GM18507 (cell line): ENCODE results near the gene HUNK.

ENCODE experiments used
- DNase-seq: peaks from one replicate; pipeline ENCODE4 v3.0.0; 2011; ENCODE audit warnings: low read depth; ENCODE audit not compliant: insufficient read length; ENCODE audit errors: extremely low spot score
- FAIRE-seq: peaks from 2 replicates; lab custom pipeline; 2011; peaks lifted over from hg19 to GRCh38; lab: Jason Lieb, UNC

Gene HUNK

GRCh38 chr21:31986035-31986856, 113.4 kb downstream of the HUNK start:
- FAIRE-seq (no peak), DNase-seq (no peak)

- DNase-seq (no peak), FAIRE-seq (no peak)
Observed at GRCh38 chr21:31987696-31988095, 114.9 kb downstream of the HUNK start.

- DNase-seq (no peak), FAIRE-seq (no peak)
Observed at GRCh38 chr21:31988492-31989290, 115.9 kb downstream of the HUNK start.

GRCh38 chr21:31991356-31992331, 118.8 kb downstream of the HUNK start:
- FAIRE-seq (no peak), DNase-seq (no peak)

- DNase-seq (no peak), FAIRE-seq (no peak)
Observed at GRCh38 chr21:31992391-31992790, 119.6 kb downstream of the HUNK start.

- no peak for FAIRE-seq
- DNase-seq: no peak
Observed at GRCh38 chr21:31993826-31994825, 121.3 kb downstream of the HUNK start.

- DNase-seq: no peak
- no peak for FAIRE-seq
Observed at GRCh38 chr21:31997191-31997590, 124.4 kb downstream of the HUNK start.

- no peak for FAIRE-seq
- no peak for DNase-seq
Observed at GRCh38 chr21:31999810-32000468, 127.1 kb downstream of the HUNK start.

GRCh38 chr21:32001390-32001789, 128.6 kb downstream of the HUNK start:
- FAIRE-seq (no peak), DNase-seq (no peak)

- no peak for FAIRE-seq
Observed at GRCh38 chr21:32003411-32003810, 130.6 kb downstream of the HUNK start.

GRCh38 chr21:32004291-32004690, 131.5 kb downstream of the HUNK start:
- FAIRE-seq (no peak), DNase-seq (no peak)

More at GRCh38 chr21:32003411-32003810, 130.6 kb downstream of the HUNK start:
- DNase-seq: no peak

- FAIRE-seq: no peak
- DNase-seq: no peak
Observed at GRCh38 chr21:32007456-32007855, 134.6 kb downstream of the HUNK start.

GRCh38 chr21:32008714-32009113, 135.9 kb downstream of the HUNK start:
- DNase-seq (no peak), FAIRE-seq (no peak)

GRCh38 chr21:32009263-32009662, 136.4 kb downstream of the HUNK start:
- DNase-seq (no peak), FAIRE-seq (no peak)

- FAIRE-seq: no peak
Observed at GRCh38 chr21:32015461-32016139, 142.8 kb downstream of the HUNK start.

GRCh38 chr21:32018381-32018780, 145.6 kb downstream of the HUNK start:
- no peak for DNase-seq
- FAIRE-seq: no peak

More at GRCh38 chr21:32015461-32016139, 142.8 kb downstream of the HUNK start:
- DNase-seq: no peak

- no peak for DNase-seq
- FAIRE-seq: no peak
Observed at GRCh38 chr21:32020564-32020963, 147.7 kb downstream of the HUNK start.
